Dedifferentiated amniotic fluid mesenchymal stem cell (primary cell): ENCODE measurements around the gene LMX1B.

Source experiments
- DNase-seq: peaks from one replicate; pipeline ENCODE4 v3.0.0-alpha.2; 2016; ENCODE audit errors: extremely low spot score

LMX1B gene

DNA sequence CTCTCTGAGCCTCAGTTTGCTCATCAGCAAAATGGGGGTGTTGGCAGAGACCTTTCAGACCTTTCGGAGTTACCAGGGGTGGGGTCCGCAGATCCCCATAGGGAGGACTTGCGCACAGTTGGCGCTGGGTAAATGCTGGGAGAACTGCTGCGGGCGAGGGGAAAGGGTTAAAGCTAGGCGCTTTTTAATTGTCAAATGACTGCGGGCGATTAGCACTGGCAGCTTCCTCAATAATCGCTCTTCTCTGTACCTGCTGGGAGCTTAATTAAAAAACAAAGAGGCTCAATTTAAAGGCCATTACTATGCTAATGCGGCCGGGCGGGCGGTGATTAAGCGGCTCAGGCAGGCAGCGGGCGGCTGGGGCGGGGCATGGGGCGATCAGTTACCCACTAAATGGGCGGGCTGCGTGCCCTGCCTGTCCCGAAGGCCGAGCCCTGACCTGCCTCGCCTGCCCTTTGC is 63.0 kb downstream of the LMX1B start:
- no peak for DNase-seq

DNA sequence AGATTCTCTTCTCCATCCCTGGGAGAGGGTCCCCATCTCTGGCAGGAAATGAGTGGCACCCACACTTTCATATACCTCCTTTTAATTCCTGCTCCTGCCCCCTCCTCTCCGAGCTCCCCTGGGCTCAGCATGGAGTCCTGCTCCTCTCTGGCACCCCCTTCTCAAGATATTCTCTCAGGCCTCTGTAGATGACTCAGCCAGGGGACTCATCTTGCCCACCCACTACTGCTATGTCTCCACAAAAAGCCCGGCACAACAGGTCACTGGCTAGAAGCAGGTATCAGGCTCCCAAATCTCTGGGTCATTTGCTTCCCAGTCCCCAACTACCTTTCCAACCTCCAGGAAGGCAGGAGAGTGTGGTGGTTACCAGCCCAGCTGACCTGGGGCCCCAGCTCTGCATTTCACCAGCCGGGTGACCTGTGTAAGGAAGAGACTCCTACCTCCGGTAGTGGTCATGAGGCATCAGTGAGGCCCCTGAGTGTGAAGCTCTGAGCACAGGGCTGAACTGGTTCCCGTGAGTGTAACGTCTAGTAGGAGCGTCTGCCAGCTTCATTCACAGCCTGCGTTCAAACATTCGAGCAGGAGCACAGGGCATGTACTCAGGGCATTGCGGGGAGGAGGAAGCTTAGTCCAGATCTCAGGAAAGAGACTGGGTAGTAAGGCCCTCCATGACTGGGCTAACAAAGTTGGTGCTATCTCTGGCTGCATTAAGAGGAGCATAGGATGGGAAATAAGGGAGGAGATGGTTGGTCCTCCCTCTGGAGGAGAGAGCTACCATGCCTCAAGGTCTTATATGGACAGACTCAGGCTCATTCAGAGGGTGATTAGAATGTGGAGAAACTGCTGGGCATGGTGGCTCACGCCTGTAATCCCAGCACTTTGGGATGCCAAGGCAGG is 63.7 kb downstream of the LMX1B start:
- no peak for DNase-seq

DNA sequence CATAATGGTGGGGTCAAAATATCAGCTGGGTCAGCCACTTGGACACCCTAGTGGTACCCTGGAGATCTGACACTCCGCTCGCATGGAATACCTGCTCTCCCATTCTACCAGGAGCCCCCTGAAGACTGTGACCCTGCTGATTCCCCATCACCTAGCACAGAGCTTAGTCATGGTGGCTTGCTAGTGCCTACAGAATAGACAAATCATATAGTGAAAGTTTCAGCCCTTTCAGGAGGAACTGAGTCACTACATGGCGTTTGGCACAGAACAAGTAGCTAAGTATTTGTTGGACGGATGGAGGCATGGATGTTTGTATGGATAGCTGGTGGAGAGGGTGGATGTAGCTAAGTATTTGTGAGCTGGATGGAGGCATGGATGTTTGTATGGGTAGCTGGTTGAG is 65.3 kb downstream of the LMX1B start:
- DNase-seq = no peak

DNA sequence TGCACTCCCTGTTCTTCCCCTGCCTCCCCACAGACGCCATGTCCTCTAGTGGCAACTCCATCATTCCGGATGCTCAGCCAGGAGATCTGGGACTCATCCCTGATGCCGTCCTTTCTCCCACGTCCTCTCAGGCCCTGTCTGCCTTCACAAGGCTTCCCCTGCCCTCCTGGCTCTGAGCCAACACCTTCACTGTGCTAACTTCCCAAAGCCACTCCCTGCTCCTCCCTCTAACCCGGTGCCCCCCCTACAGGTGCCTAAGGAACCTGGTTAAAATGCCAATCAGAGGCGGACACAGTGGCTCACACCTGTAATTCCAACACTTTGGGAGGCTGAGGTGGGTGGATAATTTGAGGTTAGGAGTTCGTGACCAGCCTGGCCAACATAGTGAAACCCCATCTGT is 67.6 kb downstream of the LMX1B start:
- DNase-seq = no peak

DNA sequence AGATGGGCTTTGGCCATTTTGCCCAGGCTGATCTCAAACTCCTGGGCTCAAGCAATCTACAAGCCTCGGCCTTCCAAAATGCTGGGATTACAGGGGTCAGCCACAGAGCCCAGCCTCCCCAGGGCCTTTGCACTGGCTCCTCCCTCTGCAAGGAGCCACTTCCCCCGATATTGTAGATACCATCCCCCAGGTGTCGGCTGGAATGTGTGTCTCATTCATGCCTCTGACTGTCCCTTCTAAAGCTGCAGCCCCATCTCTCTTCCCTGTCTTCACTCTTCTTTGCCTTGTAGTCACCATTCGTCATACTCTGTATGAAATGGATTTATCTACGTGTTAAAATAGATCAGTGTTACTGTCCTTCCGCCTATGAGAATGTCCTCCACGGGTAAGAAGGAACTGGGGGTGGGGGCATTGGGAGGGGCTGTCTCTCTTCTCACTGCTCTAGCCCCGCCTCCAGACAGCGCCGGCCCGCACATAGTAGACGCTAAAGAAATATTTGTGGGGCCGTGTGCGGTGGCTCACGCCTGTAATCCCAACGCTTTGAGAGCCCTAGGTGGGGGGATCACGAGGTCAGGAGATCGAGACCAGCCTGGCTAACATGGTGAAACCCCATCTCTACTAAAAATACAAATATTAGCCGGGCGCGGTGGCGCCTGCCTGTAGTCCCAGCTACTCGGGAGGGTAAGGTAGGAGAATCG is 68.5 kb downstream of the LMX1B start:
- no peak for DNase-seq

DNA sequence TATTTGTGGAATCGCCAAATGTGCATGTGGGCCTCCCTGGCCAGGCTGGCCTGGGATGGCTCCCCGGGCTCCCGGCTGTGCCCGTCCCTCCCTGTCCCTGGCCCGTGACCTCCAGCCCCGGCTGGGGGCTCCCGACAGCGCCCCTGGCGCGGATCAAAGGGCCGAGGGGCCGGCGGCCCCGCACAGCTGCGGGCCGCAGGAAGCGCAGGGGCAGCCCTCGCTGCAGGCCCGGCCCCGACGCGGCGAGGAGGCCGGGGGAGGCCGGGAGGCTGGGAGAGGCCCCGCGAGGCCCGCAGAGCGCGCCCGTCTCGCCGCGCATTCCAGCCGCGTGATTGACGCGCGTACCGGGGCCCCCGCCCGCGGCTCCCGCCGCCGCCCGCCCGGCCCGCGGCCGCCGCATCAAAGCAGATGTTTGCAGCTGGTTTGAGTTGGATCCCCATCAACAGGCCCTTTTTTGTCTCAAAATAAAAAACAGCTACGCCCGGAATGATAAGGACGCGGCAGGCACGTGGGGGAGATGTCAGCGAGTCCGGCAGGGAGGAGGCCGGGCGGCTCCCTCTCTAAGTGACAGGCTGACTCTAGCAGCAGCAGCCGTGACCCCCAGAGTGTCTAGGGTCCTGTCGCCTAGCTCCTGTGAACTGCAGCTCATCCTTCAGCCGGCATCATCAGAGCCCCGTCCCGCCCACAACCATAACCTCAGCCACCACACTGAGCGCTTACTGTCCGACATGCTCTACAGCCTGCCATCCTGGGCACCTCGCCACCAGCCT is 69.4 kb downstream of the LMX1B start:
- DNase-seq = no peak

DNA sequence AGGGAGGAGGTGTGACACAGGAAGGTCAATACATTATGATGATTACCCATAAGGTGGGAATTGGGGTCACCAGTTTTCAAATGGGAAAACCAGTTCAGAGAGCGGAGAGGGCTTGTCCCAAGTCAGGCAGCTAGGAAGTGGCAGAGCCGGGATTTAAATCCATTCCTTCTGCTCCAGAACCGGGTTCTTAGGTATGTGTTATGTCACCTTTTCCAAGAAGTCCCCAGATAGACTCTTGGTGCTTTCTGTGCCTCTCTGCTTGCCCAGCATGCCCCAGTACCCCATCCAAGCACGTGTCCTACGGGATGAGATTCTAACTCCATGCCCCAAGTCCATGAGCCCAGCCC is 69.9 kb downstream of the LMX1B start:
- no peak for DNase-seq

DNA sequence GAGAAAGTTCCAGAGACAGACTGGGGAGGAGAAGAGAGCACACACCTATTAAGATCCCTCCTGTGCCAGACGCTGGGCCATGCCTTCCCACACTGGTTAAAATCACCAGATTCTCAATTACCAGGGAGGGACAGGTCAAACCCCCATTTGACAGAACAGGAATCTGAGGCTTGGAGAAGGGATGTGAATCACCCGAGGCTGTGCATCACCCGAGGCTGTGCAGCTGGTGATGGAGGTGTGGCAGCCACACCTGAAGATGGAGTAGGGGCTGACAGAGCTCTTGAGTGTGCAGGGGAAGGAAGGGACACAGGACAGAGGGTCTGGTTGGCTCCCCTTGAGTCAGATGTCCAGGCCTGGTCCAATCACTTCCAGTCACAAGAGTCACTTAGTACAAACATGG is 70.6 kb downstream of the LMX1B start:
- no peak for DNase-seq

DNA sequence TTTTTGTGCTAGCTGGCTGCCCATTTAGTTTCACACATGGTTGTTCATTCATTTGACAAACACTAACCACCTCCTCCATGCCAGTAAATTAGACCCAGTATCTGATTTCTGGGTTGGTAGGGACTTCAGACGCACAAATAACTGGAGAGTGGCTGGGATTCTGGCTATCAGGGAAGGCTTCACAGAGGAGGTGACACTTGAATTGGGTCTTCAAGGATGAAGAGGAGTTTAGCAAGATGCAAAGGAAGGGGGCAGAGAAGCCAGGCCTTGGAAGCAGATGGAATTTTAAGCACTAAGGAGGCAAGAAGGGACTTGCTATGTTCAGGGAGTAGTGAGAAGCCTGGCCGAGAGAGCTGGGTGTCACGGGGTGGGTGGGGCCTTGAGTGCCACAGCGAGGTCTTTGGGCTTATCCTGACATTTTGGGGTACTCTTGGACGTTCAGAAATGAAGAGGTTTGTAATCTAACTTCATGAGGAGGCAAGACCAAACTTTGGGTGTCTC is 71.3 kb downstream of the LMX1B start:
- no peak for DNase-seq

DNA sequence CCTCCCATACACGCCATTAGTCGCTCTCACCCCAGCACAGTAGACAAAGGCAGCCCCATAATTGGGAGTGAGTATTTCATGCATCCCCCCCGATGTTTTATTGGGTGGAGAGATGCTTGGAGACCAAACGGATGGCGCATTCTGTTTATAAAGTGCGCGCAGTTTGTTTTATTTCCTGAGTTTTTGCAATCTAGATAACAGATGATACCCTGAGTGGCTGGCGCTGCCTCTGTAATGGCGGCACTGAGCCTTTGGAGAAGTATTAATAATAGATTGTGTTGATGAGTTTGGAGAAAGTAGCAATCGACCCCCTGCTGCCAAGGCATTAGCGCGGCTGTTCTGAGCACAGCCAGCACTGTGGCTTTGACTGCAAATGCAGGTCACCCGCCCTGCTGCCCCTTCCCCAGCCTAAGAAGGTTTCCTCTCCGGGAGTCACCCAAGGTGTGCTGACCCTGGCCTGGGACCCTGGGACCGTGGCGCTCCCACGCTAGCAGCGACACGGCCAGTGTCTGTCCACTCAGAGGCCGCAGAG is 74.3 kb downstream of the LMX1B start:
- DNase-seq = no peak

DNA sequence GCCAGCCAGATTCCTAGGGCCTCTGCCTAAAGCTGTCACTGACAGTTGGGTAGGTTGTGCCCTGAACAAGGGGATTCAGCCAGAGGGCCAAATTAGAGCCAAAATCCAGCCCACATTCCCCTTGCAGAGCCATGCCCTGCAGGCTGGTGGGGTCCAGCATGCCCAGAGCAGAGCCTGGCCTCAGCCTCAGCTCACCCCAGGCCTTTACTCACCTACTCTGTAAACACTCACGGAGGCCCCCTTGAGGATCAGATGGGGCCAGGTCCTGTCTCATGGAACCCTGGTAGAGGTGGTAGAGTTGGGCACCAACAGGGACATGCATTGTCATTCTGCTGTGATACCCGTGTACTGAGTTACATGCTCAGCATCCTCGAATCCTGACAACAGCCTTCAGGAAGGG is 74.9 kb downstream of the LMX1B start:
- DNase-seq = no peak

DNA sequence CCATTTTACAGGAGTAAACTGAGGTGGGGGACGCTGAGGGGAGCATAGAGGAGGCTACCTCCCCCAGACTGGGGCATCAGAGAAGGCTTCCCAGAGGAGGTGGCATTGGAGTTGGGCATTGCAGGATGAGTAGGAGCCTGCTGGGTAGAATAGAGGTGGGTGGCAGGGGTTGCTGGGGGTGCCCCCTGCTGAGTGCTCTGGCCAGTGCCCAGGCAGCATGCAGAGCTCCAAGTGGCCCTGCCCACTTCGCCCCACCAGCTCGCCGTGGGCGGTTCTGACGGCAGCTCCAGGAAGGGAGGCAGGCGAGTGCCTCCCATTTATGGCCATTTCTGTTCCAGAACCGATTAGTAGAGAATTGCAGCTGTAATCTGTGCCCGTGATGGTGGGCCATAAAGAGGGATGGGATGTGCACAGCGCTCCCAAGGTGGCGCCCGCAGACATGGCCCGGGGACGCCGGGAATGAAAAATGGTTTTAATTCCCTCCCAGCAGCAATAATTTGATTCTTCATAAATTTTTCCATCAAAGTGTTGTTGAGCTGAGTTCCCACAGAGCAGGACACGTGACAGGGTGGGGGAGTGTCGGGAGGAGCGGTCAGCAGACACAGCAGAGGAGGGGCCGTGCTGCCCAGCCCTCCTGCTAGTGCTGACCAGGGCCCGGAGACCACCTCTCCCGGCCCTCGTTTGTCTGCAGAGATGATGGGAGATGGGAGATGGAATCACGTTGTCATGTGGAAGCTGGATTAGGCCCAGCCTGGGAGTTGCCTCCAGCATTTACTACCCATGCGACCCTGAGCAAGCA is 75.5 kb downstream of the LMX1B start:
- DNase-seq = no peak

DNA sequence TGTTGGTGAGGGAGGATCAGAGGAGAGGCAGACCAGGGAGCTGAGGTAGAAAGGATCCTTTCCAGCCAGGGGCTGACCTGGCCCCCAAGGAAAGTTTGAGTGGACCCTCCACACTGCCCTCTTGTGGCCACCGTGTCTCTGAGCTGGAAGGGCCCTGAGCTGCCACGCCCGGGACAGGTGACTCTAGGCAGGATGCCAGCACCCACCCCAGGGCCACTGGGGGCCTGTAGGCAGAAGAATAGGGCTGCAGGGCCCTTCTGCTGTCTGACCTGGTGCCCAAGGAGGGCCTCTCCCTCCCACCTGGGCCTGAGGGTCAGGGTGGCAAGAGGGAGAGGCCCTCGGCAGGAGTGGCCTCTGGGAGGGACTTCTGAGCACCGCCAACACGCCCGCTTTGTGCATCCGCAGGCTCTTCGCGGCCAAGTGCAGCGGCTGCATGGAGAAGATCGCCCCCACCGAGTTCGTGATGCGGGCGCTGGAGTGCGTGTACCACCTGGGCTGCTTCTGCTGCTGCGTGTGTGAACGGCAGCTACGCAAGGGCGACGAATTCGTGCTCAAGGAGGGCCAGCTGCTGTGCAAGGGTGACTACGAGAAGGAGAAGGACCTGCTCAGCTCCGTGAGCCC is 76.8 kb downstream of the LMX1B start:
- DNase-seq = no peak

DNA sequence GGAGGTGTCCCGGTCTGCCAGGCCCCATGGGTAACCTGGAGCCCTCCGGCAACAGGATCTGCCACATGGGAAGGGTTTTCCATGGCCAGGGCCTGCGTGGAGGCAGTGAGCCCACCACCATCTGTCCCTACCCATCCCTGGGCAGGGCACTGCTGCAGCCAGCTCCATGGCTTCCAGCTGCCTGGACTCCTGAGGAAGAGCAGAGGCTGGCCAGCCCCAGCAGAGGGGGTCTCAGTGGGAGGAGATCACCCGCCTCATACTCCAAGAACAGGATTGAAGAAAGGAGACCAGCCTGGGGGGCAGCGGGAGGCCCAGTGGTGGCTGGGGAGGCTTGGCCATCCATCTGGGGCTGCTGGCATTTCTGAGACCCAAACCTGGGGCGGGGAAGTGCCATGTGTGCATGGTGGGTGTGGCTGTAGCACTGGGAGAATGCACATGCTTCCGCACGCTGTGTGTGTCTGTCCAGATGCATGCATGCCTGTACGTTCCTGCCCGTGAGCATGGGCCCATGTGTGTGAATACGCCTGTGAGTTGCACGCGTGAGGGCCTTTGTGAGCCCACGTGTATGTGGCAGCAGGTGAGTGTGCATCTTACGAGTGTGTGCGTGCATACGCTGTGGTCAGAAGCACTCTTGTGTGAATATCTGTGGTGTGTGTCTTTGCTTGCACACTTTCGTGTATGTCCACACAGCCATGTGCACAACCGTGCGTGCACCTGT is 78.5 kb downstream of the LMX1B start:
- no peak for DNase-seq

DNA sequence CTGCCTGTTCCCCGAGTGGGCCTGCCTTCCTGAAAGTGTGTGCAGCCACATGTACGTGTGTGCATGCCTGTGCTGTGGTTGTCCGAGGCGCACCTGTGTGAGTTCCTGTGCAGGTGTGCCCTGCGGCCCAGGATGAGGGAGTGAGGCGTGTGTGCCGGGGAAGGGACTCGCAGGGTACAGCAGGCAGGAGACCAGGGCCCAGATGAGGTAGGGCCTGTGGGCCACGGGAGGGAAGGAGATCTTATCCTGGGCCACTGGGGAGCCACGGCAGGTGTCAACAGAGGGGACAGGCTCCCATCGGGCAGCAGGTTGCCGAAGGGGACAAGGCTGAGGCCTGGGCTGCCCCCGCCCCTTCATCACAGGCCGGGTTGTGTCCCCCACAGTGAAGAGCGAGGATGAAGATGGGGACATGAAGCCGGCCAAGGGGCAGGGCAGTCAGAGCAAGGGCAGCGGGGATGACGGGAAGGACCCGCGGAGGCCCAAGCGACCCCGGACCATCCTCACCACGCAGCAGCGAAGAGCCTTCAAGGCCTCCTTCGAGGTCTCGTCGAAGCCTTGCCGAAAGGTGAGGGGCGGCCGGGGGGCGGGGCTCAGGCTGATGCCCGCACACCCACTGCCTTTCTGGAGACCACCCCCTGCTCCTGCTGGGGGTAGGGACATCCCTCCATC is 79.2 kb downstream of the LMX1B start:
- DNase-seq = no peak

DNA sequence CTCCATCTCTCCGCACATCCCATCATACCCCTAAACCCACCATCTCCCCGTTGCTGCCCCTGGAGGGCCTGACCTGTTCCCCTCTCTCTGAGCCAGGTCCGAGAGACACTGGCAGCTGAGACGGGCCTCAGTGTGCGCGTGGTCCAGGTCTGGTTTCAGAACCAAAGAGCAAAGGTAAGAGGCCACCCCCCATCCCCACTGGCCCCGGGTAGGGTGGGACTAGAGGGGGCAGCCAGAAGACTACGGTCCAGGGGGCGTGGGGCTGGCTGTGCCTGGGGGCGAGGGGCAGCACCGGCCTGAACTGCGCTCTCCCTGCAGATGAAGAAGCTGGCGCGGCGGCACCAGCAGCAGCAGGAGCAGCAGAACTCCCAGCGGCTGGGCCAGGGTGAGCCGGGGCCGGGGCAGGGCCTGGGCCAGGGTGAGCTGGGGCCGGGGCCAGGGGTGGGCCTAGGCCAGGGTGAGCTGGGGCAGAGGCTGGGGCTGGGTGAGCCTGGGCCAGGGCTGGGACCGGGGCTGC is 79.8 kb downstream of the LMX1B start:
- DNase-seq = no peak

DNA sequence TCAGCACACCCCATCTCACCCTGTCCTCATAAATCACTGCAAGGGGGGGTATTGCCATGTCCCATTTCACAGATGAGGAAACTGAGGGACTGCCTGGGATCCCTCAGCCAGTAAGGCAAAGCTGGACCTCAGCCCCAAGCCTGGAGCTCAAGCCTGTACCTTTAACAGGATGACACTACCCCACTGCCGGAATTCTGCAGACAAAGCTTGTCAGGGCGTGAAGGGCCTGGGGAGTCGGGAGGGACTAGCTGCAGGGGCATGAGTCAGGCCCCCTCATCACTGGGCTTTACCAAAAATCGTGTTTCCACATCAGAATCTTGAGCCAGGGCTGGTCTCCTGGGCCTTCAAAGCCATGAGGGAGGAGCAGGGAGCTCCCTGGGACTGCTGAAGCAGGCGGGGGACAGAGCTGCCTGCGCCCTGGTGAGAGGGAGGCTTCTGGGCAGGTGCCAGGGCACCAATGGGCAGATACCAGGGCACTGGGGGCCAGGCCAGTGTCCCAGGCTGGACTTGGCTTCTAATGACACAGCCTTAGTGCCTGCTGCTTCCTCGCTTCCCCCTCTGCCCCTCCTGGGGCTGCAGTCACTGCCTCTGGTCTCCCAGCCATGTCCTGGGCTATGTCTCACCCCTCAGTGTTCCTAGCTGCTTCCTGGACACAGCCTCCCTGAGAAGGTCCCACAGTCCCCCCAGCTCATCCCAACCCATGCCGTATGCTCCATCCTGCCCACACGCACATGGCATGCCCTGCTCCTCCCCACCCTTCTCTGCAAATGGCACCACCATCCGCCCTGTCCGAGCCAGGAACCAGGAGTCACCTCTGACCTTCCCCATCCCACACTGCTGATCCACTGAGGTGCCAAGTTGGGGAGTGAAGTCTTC is 80.7 kb downstream of the LMX1B start:
- no peak for DNase-seq

DNA sequence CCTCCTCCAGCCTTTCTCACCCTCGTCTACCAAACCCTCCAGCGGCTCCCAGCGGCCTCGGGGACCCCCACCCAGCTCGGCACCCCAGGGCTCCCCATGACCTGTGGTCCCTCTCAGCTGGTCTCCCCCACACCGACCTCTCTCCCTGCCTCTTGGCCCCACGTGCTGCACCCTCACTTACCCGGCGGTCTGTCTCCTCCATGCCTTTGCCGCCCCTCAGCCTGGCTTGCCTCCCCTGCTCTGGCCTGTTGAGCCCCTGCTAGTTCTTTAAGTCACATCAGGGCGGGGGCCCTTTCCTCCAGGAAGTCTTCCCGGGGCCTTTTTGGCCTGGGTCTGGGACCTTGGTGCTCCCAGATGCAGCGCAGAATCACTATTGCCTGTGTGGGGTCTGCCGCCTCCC is 81.5 kb downstream of the LMX1B start:
- no peak for DNase-seq
